H1 (cell line): Measurements from ENCODE around the gene CTBP2.

Source experiments
- BRCA1 ChIP-seq: IDR thresholded peaks from 2 replicates; pipeline ENCODE4 v1.6.1; 2012; ENCODE audit warnings: low read depth, low read length, improper control_type of control experiment
- CBX5 ChIP-seq: fragments of 300-800, 300-1000 bp; sonication (generic); IDR thresholded peaks from 2 replicates; pipeline ENCODE4 v1.7.1; 2016; ENCODE audit warnings: antibody characterized with exemption, low read length, low read depth
- CTCF ChIP-seq, 3 experiments: IDR thresholded peaks; 1 replicate in 2 of 3; 2 replicates in 1 of 3; pipeline versions ENCODE4 v1.5.1 to v1.6.1; 2011; ENCODE audit warnings: low read length in 3 of 3, mild to moderate bottlenecking in 3 of 3, inconsistent platforms in 2 of 3, low read depth in 1 of 3, moderate library complexity in 1 of 3; ENCODE audit not compliant: insufficient read depth in 1 of 3; ENCODE audit errors: control extremely low read depth in 1 of 3
- EZH2 ChIP-seq: fragments of 200-600 bp; sonication (generic); IDR thresholded peaks from 2 replicates; pipeline ENCODE4 v1.7.1; 2012; ENCODE audit warnings: low read depth, mild to moderate bottlenecking, moderate library complexity, low read length, inconsistent platforms; ENCODE audit not compliant: severe bottlenecking
- MAFK ChIP-seq: IDR thresholded peaks from 2 replicates; pipeline ENCODE4 v1.6.1; 2012; ENCODE audit warnings: low read depth, mild to moderate bottlenecking, improper control_type of control experiment, low read length
- SUZ12 ChIP-seq: fragments of 200-600 bp; sonication (generic); IDR thresholded peaks from 2 replicates; pipeline ENCODE4 v1.6.1; 2012; ENCODE audit warnings: mild to moderate bottlenecking, inconsistent platforms, low read length, moderate library complexity, mixed read lengths
- YY1 ChIP-seq: IDR thresholded peaks from 2 replicates; pipeline ENCODE4 v1.6.1; 2011; ENCODE audit warnings: low read depth, mild to moderate bottlenecking, low read length

GRCh38 chr10:125103924-125104323 lies 56.4 kb downstream of the CTBP2 start:
- TF ChIP-seq CTCF (IDR thresholded peaks at IDR 0.05; ENCODE audit: control extremely low read depth in 1 of 3, insufficient read depth in 1 of 3, low read depth in 1 of 3, low read length in 3 of 3) (no peak), YY1 (no peak), SUZ12 (no peak), BRCA1 (no peak), EZH2 (no peak), MAFK (no peak), CBX5 (no peak)
